ENCODE results near the gene CCDC191. TPM values are rescaled to one million over a fixed set of nuclear protein-coding genes. Genes with fewer than 3 reads are reported as not detected.
A peak's percentile ranks its signal among the peaks of the same experiment; 100 is the strongest.

The CCDC191 gene
- total RNA-seq (2014; rRNA removed; shearing (Covaris generic)), result 0.43 and 0.56 TPM in 2 replicates

- DNase-seq (ENCODE audit: low spot score), result peak; percentile 100
Measured at GRCh38 chr3:114056130-114057010, at the start of gene CCDC191, which contains the start of gene QTRT2. Gene CCDC191, minus strand, starts transcription at chr3:114056526. Its CDS starts 60 bp downstream, at chr3:114056466. Gene QTRT2, plus strand, starts transcription at chr3:114056737. Its CDS starts 8,521 bp downstream, at chr3:114065258.

- peak; percentile 21 for DNase-seq (ENCODE audit: low spot score)
Measured at GRCh38 chr3:114104414-114104813, 48.1 kb upstream of the CCDC191 start.

- DNase-seq (ENCODE audit: low spot score), result no peak
Measured at GRCh38 chr3:114103858-114104257, 47.5 kb upstream of the CCDC191 start.

DNA sequence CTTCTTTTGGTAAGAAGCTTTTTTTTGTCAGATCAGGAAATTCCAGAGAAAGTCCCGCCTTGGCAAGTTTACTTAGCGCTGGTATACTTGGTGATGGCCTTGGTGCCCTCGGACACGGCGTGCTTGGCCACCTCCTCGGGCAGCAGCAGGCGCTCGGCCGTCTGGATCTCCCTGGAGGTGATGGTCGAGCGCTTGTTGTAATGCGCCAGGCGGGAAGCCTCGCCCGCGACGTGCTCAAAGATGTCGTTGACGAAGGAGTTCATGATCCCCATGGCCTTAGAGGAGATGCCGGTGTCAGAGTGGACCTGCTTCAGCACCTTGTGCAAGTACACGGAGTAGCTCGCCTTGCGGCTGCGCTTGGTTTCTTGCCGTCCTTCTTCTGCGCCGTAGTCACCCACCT is 46.9 kb upstream of the CCDC191 start:
- no peak for DNase-seq (ENCODE audit: low spot score)

- DNase-seq (ENCODE audit: low spot score), result no peak
Measured at GRCh38 chr3:114101101-114101500, 44.8 kb upstream of the CCDC191 start.

DNA sequence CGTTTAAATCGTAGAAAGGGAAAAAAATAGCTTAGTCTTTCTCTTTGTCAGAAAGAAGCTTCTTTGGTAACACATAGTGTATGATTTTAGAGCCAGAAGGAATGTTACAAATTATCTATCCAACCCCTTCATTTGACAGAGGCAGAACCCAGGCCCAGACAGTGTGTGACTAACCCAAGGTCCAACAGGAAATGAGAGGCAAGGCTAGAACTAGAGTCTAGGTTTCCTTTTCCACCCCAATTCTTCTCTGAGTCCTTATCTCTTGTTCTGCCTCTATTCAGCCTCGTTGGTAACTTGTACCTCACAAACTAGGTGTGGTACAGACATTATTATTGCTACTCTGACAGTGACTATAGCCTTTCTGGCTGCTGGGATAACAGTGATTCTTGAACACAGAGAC is 39.5 kb upstream of the CCDC191 start:
- no peak for DNase-seq (ENCODE audit: low spot score)

GRCh38 chr3:114093596-114093995 is 37.3 kb upstream of the CCDC191 start:
- DNase-seq (ENCODE audit: low spot score), result peak; percentile 56

- no peak for DNase-seq (ENCODE audit: low spot score)
Measured at GRCh38 chr3:114093016-114093380, 36.7 kb upstream of the CCDC191 start.

DNA sequence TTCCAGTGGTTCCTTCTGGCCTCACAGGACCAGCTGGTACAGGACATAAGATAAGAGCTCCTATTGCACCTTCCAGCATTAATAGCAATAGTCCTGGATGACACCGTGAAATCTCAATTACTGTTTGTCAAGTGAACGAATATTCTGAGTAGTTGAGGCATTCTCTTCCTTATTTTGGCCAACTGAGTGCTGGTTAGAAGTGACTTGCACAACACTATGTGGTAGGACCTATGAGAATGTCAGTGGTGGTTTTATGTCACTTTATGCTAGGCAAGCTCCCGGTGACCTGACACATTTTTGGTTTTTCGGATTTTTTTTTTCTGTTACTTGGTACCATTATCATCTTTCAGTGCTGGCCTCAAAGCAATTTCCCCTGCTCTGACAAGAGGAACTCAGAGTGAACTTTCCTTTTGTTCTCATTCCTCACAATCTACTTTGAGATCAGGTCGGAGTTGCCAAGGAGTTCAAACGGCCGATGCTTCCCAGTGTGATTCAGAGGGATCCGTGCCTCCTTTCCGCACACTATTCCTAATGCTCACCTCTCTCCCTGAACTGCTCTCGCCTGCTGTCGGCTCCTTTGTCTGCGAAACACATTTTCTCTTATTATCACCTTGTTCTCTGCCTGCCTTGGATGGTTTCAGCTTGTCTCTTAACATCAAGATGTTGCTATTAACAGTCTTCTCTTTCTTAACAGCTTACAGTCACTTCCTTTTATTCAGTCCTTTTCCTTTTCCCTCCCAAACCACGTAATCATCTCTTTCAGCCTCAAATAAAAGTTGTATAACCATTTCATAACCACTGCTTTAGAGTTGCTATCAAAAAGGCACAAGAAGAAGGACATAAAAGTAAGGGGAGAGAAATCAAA is 36.1 kb upstream of the CCDC191 start:
- no peak for DNase-seq (ENCODE audit: low spot score)

DNA sequence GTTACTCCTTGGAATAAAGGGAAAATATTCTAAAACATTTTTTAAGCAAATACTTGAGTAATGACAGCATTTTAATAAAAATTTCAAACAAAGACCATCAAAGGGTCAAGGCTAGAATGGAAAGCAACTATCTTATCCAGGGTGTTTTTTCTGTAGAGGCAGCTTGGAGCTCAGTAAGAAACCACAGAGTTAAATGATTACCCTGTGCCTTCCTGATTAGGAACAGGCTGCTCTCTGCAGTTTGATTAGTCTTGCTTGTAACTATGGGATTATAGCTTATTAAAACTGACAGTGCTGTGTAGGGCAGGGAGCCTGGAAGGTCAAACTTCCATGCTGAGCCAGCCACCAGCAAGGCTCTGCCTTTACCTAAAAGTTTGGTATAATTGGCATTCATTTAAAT is 33.3 kb upstream of the CCDC191 start:
- DNase-seq (ENCODE audit: low spot score), result no peak

- no peak for DNase-seq (ENCODE audit: low spot score)
Measured at GRCh38 chr3:114086356-114086755, 30.0 kb upstream of the CCDC191 start.

GRCh38 chr3:114083112-114083511 is 26.8 kb upstream of the CCDC191 start:
- no peak for DNase-seq (ENCODE audit: low spot score)

DNA sequence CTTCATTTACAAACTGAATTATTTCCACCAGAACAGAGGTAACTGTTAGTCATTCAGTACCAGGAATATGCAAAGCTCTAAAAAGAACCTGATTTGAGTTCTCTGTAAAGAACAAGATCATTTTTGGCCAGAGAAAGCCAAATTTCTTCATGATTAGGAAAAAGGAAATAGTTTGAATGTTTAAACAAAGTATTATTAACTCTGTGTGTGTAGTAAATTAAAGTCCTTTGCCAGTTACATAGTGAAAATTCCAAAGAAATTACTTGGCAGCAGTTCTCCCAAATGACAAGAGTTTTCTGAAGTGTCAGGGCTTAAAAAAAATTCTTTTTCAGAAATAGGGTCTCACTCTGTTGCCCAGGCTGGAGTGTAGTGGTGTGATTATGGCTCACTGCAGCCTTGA is 24.7 kb upstream of the CCDC191 start:
- no peak for DNase-seq (ENCODE audit: low spot score)

DNA sequence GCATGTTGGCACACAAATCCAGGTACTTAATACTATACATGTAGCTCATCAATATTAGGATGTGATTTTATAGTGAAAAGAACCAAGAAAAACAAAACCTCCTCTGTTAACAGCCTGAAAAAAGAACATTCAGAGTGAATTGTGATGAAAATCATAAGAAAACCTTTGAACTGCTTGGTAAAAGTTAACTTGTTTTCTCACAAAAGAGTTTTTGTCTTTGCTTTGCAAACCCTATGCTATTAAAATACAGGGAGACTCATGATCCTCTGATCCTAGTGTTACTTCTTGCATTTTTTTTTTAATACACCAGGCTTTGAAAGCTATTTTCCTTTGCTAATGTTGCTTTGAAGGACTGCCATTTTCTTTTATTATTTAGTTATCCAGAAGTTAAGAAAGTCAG is 23.9 kb upstream of the CCDC191 start:
- no peak for DNase-seq (ENCODE audit: low spot score)

DNA sequence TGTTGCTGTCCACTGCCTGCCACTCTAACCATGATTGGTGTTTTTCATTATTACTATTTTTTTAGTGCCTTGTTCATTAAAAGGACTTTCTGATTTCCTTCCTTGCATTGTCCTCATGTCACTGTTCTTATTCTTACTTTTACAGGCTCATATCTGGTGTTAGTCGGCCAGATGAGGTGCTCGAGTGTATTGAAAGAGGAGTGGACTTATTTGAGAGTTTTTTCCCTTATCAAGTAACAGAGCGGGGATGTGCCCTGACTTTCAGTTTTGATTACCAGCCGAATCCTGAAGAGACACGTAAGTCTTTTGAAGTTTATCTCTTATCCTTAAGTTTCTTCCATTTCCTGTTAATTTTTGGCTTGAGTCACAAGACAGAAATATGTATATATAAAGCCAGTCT is 23.4 kb upstream of the CCDC191 start:
- no peak for DNase-seq (ENCODE audit: low spot score)

DNA sequence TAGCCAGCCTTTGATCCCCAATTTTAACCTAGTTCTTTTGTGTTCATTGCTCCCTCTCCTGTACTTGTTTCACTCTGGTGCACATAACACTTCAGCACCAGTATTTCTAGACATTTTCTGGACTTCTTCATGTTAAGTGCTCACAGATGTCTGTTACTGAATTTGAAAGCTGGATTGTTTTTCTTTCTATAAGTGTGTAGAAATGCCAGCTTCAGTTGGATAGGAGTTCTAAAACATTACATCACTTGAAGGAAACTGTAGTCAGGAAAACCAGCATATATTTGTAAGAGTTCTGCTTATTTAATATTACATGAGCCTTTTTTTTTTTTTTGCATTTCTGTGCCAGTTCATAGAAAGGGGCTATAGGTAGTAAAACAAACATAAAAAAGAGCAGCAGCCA is 21.8 kb upstream of the CCDC191 start:
- no peak for DNase-seq (ENCODE audit: low spot score)

DNA sequence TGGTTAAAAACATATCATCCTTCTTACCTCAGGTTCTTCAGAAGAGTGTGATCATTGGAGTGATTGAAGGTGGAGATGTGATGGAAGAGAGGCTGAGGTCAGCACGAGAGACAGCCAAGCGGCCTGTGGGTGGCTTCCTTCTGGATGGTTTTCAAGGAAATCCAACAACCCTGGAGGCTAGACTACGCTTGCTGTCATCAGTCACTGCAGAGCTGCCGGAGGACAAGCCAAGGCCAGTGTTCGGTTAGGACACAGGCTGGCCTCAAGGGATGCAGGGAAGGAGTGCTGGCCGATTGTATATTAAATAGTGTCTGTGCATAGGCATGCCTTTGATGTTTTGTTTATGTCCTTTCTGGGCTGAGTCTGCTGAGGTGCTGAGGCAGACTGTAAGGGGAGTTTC is 20.4 kb upstream of the CCDC191 start:
- no peak for DNase-seq (ENCODE audit: low spot score)

DNA sequence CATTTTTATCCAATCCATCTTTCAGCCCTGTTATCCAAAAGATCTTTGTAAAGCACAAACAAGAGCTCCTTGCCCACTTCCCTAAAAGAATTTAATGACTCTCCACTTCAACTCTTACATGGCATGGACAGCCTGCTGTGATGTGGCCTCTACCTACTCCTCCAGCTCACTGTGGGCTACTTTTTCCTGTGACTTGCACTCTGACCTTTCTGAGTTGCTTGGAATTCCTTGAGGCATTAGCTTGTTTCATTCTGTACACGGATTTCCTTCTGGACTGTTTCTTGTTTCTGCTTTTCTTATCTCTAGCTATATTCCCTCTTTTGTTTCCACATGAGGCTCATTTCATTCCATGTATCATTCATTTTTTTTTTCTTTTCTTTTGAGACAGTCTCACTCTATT is 15.5 kb upstream of the CCDC191 start:
- no peak for DNase-seq (ENCODE audit: low spot score)

- no peak for DNase-seq (ENCODE audit: low spot score)
Measured at GRCh38 chr3:114068336-114068735, 12.0 kb upstream of the CCDC191 start.

GRCh38 chr3:114067804-114068203 is 11.5 kb upstream of the CCDC191 start:
- no peak for DNase-seq (ENCODE audit: low spot score)

DNA sequence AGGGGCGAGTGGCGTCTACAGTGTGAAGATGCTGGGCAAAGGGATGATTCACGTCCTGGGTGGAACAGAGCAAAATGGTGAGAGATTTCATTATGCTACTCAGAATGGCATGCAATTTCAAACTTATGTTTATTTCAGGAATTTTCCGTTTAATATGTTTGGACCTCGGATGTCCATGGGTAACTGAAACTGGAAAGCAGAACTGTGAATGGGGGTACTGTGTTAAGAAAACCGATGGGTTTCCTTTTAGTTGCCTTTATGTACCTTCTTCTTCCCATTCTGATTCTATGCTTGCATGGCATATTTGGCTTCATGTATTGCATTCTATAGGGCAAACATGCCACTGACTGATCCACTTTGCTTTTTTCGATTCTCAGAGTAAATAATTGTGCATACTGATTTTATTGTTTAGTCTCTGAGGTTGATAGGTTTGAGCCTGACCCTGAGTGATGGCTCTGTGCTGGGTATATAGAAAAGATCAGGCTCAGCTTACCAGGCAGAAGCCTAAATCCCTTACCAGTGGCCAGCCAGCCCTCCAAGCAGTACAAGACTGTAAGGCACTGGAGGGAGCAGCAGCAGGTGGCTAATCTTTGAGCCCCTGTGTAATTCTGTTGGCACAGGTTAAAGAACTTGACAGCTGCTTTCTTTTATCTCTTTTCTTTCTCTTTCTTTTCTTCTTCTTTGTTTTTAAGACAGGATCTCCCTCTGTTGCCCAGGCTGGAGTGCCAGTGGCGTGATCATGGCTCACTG is 4.8 kb upstream of the CCDC191 start:
- no peak for DNase-seq (ENCODE audit: low spot score)

DNA sequence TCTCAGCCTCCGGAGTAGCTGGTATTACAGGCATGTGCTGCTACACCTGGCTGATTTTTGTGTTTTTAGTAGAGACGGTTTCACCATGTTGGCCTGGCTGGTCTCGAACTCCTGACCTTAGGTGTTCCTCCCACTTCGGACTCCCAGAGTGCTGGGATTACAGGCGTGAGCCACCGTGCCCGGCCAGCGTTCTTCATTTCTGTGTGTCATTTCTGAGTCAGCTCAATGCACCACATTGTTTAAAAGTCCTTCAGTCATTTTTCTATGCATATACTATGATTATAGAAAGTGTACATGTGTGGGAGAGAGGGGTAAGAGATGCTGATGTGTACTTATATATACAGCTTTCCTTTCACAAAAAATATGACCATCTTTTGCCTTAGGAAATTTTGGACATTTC is 2.3 kb upstream of the CCDC191 start:
- no peak for DNase-seq (ENCODE audit: low spot score)

All from H4 (cell line).